Bronchial epithelial cell (primary cell): ENCODE data around the gene EPM2A. TPM values are rescaled to one million over a fixed set of nuclear protein-coding genes. Genes with fewer than 3 reads are reported as not detected.

Experiments
- DNase-seq: peaks from one replicate; pipeline ENCODE4 v3.0.0-alpha.2; 2010; ENCODE audit warnings: low read depth
- FAIRE-seq: peaks from 2 replicates; lab custom pipeline; 2011; peaks lifted over from hg19 to GRCh38; lab: Jason Lieb, UNC
- H3K27me3 ChIP-seq: 2 replicates; pipeline ENCODE4 v1.5.1; 2011; ENCODE audit warnings: low read length; ENCODE audit not compliant: control insufficient read depth, insufficient read depth
- H3K36me3 ChIP-seq: 2 replicates; pipeline ENCODE4 v1.5.1; 2011; ENCODE audit warnings: low read length; ENCODE audit not compliant: control insufficient read depth, insufficient read depth
- H3K4me3 ChIP-seq: 2 replicates; pipeline ENCODE4 v1.5.1; 2011; ENCODE audit warnings: mild to moderate bottlenecking, low read depth, low read length, control low read depth
- CTCF ChIP-seq: IDR thresholded peaks from 2 replicates; pipeline ENCODE4 v1.5.1; 2011; ENCODE audit warnings: mild to moderate bottlenecking, moderate library complexity, low read length, control low read depth, inconsistent platforms; ENCODE audit not compliant: insufficient read depth, severe bottlenecking
- total RNA-seq: library from RNA; depleted of rRNA; stranded (reverse); fragments of >200 nt; gene quantifications from 2 replicates; pipeline ENCODE4 v1.2.1, GENCODE V29; 2014

Gene EPM2A
- total RNA-seq, 1 donor from 2014 or later = 3.7 TPM

GRCh38 chr6:145722190-145722589 is 13.1 kb downstream of the EPM2A start:
- H3K27me3 ChIP-seq = no peaks in the 10 kb centered on the region
- DNase-seq (no peak), FAIRE-seq (no peak)
- no peaks in the 10 kb centered on the region for H3K36me3 ChIP-seq
- TF ChIP-seq CTCF = no peak
- H3K4me3 ChIP-seq = no peak overlapping the region

- no peak for FAIRE-seq
- TF ChIP-seq CTCF = no peak
- no peaks in the 10 kb centered on the region for H3K27me3 ChIP-seq
- DNase-seq = no peak
- H3K36me3 ChIP-seq = no peaks in the 10 kb centered on the region
- H3K4me3 ChIP-seq = no peak overlapping the region
Measured at GRCh38 chr6:145721144-145721543, 14.2 kb downstream of the EPM2A start.

- Histone ChIP-seq H3K36me3 (no peaks in the 10 kb centered on the region), H3K27me3 (no peaks in the 10 kb centered on the region), H3K4me3 (no peak overlapping the region)
- DNase-seq = no peak
- no peak for TF ChIP-seq CTCF
- FAIRE-seq = peak; percentile 18
Measured at GRCh38 chr6:145715426-145715825, 19.9 kb downstream of the EPM2A start.

- no peak for DNase-seq
- Histone ChIP-seq H3K27me3 (no peaks in the 10 kb centered on the region), H3K4me3 (no peak overlapping the region), H3K36me3 (no peaks in the 10 kb centered on the region)
- no peak for FAIRE-seq
- TF ChIP-seq CTCF = no peak
Measured at GRCh38 chr6:145714731-145715130, 20.6 kb downstream of the EPM2A start.

GRCh38 chr6:145713773-145714172 is 21.5 kb downstream of the EPM2A start:
- FAIRE-seq (no peak), DNase-seq (peak; percentile 71)
- H3K4me3 ChIP-seq = no peak overlapping the region
- TF ChIP-seq CTCF = no peak
- H3K36me3 ChIP-seq = no peaks in the 10 kb centered on the region
- H3K27me3 ChIP-seq = no peaks in the 10 kb centered on the region

- TF ChIP-seq CTCF = no peak
- DNase-seq = no peak
- no peak for FAIRE-seq
- no peaks in the 10 kb centered on the region for H3K27me3 ChIP-seq
- H3K4me3 ChIP-seq = no peak overlapping the region
- no peaks in the 10 kb centered on the region for H3K36me3 ChIP-seq
Measured at GRCh38 chr6:145711372-145711771, 23.9 kb downstream of the EPM2A start.
